Glutamatergic neuron (in vitro differentiated cells): ENCODE data around the gene CNST. TPM values are rescaled to one million over a fixed set of nuclear protein-coding genes. Genes with fewer than 3 reads are reported as not detected.

Source experiments
- DNase-seq: peaks from one replicate; pipeline ENCODE4 v3.0.0; 2022
- H3K27ac Mint-ChIP-seq: one replicate; pipeline ENCODE4 v1.8.0; 2020; ENCODE audit warnings: mild to moderate bottlenecking, mixed read lengths, inconsistent platforms; ENCODE audit not compliant: unreplicated experiment
- H3K27me3 Mint-ChIP-seq: one replicate; pipeline ENCODE4 v1.8.0; 2020; ENCODE audit warnings: mild to moderate bottlenecking, moderate library complexity, mixed read lengths, inconsistent platforms; ENCODE audit not compliant: unreplicated experiment
- H3K36me3 Mint-ChIP-seq: one replicate; pipeline ENCODE4 v1.8.0; 2020; ENCODE audit warnings: mild to moderate bottlenecking, mixed read lengths, inconsistent platforms; ENCODE audit not compliant: unreplicated experiment
- H3K4me1 Mint-ChIP-seq: one replicate; pipeline ENCODE4 v1.8.0; 2020; ENCODE audit warnings: mild to moderate bottlenecking, low read depth, mixed read lengths, inconsistent platforms; ENCODE audit not compliant: unreplicated experiment
- H3K4me3 Mint-ChIP-seq: one replicate; pipeline ENCODE4 v1.8.0; 2020; ENCODE audit warnings: mild to moderate bottlenecking, mixed read lengths, inconsistent platforms; ENCODE audit not compliant: unreplicated experiment
- H3K9me3 Mint-ChIP-seq: one replicate; pipeline ENCODE4 v1.8.0; 2020; ENCODE audit warnings: mild to moderate bottlenecking, moderate library complexity, mixed read lengths, inconsistent platforms; ENCODE audit not compliant: unreplicated experiment
- CTCF ChIP-seq: fragments of 200-600 bp; sonication (generic); IDR thresholded peaks from one replicate; pipeline ENCODE4 v1.5.0; 2021; ENCODE audit not compliant: partially characterized antibody, unreplicated experiment
- total RNA-seq: library from RNA; stranded (reverse); fragmentation: NEBNext Ultra II Directional; extraction: Animal tissue kit (Norgen Biotek cat#: 25700); gene quantifications from one replicate; pipeline ENCODE4 v1.2.1, GENCODE V29; 2021; ENCODE audit not compliant: unreplicated experiment

CNST gene
- total RNA-seq, 1 donor from 2014 or later: 87.2 TPM

GRCh38 chr1:246609632-246610031, 43.4 kb downstream of the CNST start:
- no peaks in the 10 kb centered on the region for H3K36me3 Mint-ChIP-seq
- no peaks in the 10 kb centered on the region for H3K9me3 Mint-ChIP-seq
- DNase-seq: no peak
- no peak overlapping the region for H3K27ac Mint-ChIP-seq
- H3K4me3 Mint-ChIP-seq: no peak overlapping the region
- no peaks in the 10 kb centered on the region for H3K4me1 Mint-ChIP-seq
- H3K27me3 Mint-ChIP-seq: no peaks in the 10 kb centered on the region
- no peak for TF ChIP-seq CTCF

- Mint-ChIP-seq H3K4me1 (no peaks in the 10 kb centered on the region), H3K36me3 (no peaks in the 10 kb centered on the region), H3K9me3 (no peaks in the 10 kb centered on the region), H3K4me3 (no peak overlapping the region), H3K27ac (no peak overlapping the region), H3K27me3 (no peaks in the 10 kb centered on the region)
- TF ChIP-seq CTCF: no peak
- no peak for DNase-seq
Measured at GRCh38 chr1:246613096-246613758, 47.0 kb downstream of the CNST start.

- peaks cover 4% of the 10 kb centered on the region for H3K36me3 Mint-ChIP-seq
- no peak for TF ChIP-seq CTCF
- H3K4me1 Mint-ChIP-seq: no peaks in the 10 kb centered on the region
- H3K27ac Mint-ChIP-seq: no peak overlapping the region
- H3K9me3 Mint-ChIP-seq: no peaks in the 10 kb centered on the region
- no peak overlapping the region for H3K4me3 Mint-ChIP-seq
- DNase-seq: no peak
- H3K27me3 Mint-ChIP-seq: no peaks in the 10 kb centered on the region
Measured at GRCh38 chr1:246617156-246617555, 50.9 kb downstream of the CNST start.

- Mint-ChIP-seq H3K4me3 (no peak overlapping the region), H3K9me3 (no peaks in the 10 kb centered on the region), H3K4me1 (peaks cover 3% of the 10 kb centered on the region), H3K27me3 (no peaks in the 10 kb centered on the region), H3K27ac (no peak overlapping the region), H3K36me3 (peaks cover 4% of the 10 kb centered on the region)
- no peak for TF ChIP-seq CTCF
- DNase-seq: no peak
Measured at GRCh38 chr1:246617768-246618167, 51.5 kb downstream of the CNST start.

- H3K4me3 Mint-ChIP-seq: no peak overlapping the region
Measured at GRCh38 chr1:246618240-246618808, 52.1 kb downstream of the CNST start.

More at GRCh38 chr1:246618240-246618808, 52.1 kb downstream of the CNST start:
- Mint-ChIP-seq H3K27ac (no peak overlapping the region), H3K27me3 (no peaks in the 10 kb centered on the region), H3K9me3 (no peaks in the 10 kb centered on the region), H3K4me1 (peaks cover 3% of the 10 kb centered on the region), H3K36me3 (peaks cover 4% of the 10 kb centered on the region)
- no peak for TF ChIP-seq CTCF
- DNase-seq: no peak
